ENCODE data around the gene CACNA1C.

DNA sequence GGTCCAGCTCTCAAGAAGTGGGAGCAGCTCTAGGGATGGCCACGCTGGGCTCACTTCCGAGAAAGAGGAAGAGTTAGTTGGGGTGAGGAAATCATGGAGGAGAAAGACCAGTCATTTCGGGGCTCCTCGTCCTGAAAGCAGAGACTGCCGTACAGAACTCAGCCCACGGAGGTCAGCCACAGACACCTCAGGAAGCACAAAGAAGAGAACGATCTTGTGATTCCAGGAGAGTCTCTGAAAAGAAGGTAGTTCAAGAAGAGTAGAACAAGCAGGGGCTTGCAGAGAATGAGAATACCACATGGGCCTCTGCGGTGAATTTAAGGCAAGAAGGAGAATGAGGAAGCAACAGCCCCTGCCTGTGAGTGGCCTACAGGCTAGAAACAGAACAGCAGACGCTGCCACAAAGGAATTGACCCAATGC is 311.9 kb downstream of the CACNA1C start:
- TF ChIP-seq, protein P1, sequence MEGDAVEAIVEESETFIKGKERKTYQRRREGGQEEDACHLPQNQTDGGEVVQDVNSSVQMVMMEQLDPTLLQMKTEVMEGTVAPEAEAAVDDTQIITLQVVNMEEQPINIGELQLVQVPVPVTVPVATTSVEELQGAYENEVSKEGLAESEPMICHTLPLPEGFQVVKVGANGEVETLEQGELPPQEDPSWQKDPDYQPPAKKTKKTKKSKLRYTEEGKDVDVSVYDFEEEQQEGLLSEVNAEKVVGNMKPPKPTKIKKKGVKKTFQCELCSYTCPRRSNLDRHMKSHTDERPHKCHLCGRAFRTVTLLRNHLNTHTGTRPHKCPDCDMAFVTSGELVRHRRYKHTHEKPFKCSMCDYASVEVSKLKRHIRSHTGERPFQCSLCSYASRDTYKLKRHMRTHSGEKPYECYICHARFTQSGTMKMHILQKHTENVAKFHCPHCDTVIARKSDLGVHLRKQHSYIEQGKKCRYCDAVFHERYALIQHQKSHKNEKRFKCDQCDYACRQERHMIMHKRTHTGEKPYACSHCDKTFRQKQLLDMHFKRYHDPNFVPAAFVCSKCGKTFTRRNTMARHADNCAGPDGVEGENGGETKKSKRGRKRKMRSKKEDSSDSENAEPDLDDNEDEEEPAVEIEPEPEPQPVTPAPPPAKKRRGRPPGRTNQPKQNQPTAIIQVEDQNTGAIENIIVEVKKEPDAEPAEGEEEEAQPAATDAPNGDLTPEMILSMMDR (IDR thresholded peaks at IDR 0.05 in 2 of 3, conservative IDR thresholded peaks at IDR 0.05 in 1 of 3; ENCODE audit: control insufficient read depth in 2 of 3, extremely low read depth in 1 of 3, insufficient read depth in 1 of 3, low read depth in 3 of 3, low read length in 3 of 3) = no peak
- TF ChIP-seq, protein P2, sequence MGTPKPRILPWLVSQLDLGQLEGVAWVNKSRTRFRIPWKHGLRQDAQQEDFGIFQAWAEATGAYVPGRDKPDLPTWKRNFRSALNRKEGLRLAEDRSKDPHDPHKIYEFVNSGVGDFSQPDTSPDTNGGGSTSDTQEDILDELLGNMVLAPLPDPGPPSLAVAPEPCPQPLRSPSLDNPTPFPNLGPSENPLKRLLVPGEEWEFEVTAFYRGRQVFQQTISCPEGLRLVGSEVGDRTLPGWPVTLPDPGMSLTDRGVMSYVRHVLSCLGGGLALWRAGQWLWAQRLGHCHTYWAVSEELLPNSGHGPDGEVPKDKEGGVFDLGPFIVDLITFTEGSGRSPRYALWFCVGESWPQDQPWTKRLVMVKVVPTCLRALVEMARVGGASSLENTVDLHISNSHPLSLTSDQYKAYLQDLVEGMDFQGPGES (IDR thresholded peaks at IDR 0.05) = no peak
- TF ChIP-seq NFIC (IDR thresholded peaks at IDR 0.05; ENCODE audit: low read depth, low read length) (no peak), POLR2AphosphoS2 (IDR thresholded peaks at IDR 0.05; ENCODE audit: low read depth, low read length) (no peak), POLR2AphosphoS5 (IDR thresholded peaks at IDR 0.05; ENCODE audit: low read length) (no peak), EZH2 (IDR thresholded peaks at IDR 0.05; ENCODE audit: borderline replicate concordance, control insufficient read depth, low read depth, low read length) (no peak), POLR2A (IDR thresholded peaks at IDR 0.05; ENCODE audit: low read depth, low read length) (no peak), SIN3A (IDR thresholded peaks at IDR 0.05; ENCODE audit: low read depth, low read length) (no peak)
- TF ChIP-seq, protein P3, sequence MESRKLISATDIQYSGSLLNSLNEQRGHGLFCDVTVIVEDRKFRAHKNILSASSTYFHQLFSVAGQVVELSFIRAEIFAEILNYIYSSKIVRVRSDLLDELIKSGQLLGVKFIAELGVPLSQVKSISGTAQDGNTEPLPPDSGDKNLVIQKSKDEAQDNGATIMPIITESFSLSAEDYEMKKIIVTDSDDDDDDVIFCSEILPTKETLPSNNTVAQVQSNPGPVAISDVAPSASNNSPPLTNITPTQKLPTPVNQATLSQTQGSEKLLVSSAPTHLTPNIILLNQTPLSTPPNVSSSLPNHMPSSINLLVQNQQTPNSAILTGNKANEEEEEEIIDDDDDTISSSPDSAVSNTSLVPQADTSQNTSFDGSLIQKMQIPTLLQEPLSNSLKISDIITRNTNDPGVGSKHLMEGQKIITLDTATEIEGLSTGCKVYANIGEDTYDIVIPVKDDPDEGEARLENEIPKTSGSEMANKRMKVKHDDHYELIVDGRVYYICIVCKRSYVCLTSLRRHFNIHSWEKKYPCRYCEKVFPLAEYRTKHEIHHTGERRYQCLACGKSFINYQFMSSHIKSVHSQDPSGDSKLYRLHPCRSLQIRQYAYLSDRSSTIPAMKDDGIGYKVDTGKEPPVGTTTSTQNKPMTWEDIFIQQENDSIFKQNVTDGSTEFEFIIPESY (IDR thresholded peaks at IDR 0.05) = no peak
- TF ChIP-seq, protein P4, sequence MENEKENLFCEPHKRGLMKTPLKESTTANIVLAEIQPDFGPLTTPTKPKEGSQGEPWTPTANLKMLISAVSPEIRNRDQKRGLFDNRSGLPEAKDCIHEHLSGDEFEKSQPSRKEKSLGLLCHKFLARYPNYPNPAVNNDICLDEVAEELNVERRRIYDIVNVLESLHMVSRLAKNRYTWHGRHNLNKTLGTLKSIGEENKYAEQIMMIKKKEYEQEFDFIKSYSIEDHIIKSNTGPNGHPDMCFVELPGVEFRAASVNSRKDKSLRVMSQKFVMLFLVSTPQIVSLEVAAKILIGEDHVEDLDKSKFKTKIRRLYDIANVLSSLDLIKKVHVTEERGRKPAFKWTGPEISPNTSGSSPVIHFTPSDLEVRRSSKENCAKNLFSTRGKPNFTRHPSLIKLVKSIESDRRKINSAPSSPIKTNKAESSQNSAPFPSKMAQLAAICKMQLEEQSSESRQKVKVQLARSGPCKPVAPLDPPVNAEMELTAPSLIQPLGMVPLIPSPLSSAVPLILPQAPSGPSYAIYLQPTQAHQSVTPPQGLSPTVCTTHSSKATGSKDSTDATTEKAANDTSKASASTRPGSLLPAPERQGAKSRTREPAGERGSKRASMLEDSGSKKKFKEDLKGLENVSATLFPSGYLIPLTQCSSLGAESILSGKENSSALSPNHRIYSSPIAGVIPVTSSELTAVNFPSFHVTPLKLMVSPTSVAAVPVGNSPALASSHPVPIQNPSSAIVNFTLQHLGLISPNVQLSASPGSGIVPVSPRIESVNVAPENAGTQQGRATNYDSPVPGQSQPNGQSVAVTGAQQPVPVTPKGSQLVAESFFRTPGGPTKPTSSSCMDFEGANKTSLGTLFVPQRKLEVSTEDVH (IDR thresholded peaks at IDR 0.05; ENCODE audit: low read depth, partially characterized antibody) = no peak
- TF ChIP-seq, protein P5, sequence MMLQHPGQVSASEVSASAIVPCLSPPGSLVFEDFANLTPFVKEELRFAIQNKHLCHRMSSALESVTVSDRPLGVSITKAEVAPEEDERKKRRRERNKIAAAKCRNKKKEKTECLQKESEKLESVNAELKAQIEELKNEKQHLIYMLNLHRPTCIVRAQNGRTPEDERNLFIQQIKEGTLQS (IDR thresholded peaks at IDR 0.05; ENCODE audit: borderline replicate concordance, extremely low read depth, low read depth, low read length) = no peak

Measured in GM12878 (cell line).